Natural killer cell (primary cell): Measurements from ENCODE around the gene FAIM. TPM values are rescaled to one million over a fixed set of nuclear protein-coding genes. Genes with fewer than 3 reads are reported as not detected.
"Not testable (repeated sequence)": the region's sequence is repeated elsewhere in the genome, so short reads cannot be mapped to it uniquely, and the experiment has no call there.

Experiments
- ATAC-seq, 3 donors: fragments of 150-1000 bp in 2 of 3; fragments of 200-7000 bp in 1 of 3; cut with Tn5 transposase; 1 replicate in 1 of 3; 2 replicates in 2 of 3; pipeline ENCODE4 v1.10.0; 2021; ENCODE audit warnings: mild to moderate bottlenecking in 2 of 3, moderate library complexity in 2 of 3
- DNase-seq, 2 donors: peaks; one replicate each; pipeline versions ENCODE4 v3.0.0 to v3.0.0-alpha.2; 2013 to 2021; ENCODE audit warnings: mixed read lengths in 1 of 2
- H3K27ac ChIP-seq: one replicate; pipeline ENCODE4 v1.5.1; 2013; ENCODE audit warnings: mild to moderate bottlenecking, low read length
- H3K27me3 ChIP-seq: one replicate; pipeline ENCODE4 v1.6.1; 2013; ENCODE audit warnings: low read length; ENCODE audit not compliant: control insufficient read depth, insufficient read depth
- H3K36me3 ChIP-seq: one replicate; pipeline ENCODE4 v1.6.1; 2013; ENCODE audit warnings: low read length; ENCODE audit not compliant: control insufficient read depth, insufficient read depth
- H3K4me1 ChIP-seq: one replicate; pipeline ENCODE4 v1.6.1; 2013; ENCODE audit warnings: low read length; ENCODE audit not compliant: control insufficient read depth, insufficient read depth
- H3K4me3 ChIP-seq: one replicate; pipeline ENCODE4 v1.5.1; 2013; ENCODE audit warnings: low read length
- H3K9me3 ChIP-seq: one replicate; pipeline ENCODE4 v1.6.1; 2013; ENCODE audit warnings: low read length; ENCODE audit not compliant: control insufficient read depth, insufficient read depth
- H3K27ac Mint-ChIP-seq, 2 donors: one replicate each; pipeline ENCODE4 v1.8.0; 2022; ENCODE audit warnings: mild to moderate bottlenecking in 2 of 2, mixed read lengths in 2 of 2, moderate library complexity in 1 of 2
- H3K27me3 Mint-ChIP-seq, 2 donors: one replicate each; pipeline ENCODE4 v1.8.0; 2022; ENCODE audit warnings: low read depth in 2 of 2, mixed read lengths in 2 of 2
- H3K36me3 Mint-ChIP-seq: one replicate; pipeline ENCODE4 v1.8.0; 2022; ENCODE audit warnings: mixed read lengths
- H3K4me1 Mint-ChIP-seq, 2 donors: one replicate each; pipeline ENCODE4 v1.8.0; 2022; ENCODE audit warnings: mixed read lengths in 2 of 2
- H3K4me3 Mint-ChIP-seq: one replicate; pipeline ENCODE4 v1.8.0; 2022; ENCODE audit warnings: mild to moderate bottlenecking, moderate library complexity, mixed read lengths
- H3K9me3 Mint-ChIP-seq, 2 donors: one replicate each; pipeline ENCODE4 v1.8.0; 2022; ENCODE audit warnings: mixed read lengths in 2 of 2
- CTCF ChIP-seq: fragments of 200-600 bp; IDR thresholded peaks from one replicate; pipeline ENCODE4 v1.8.0; 2022; ENCODE audit warnings: antibody characterized with exemption
- WGBS: methylation state at CpG from one replicate; pipeline ENCODE4 v1.1.7; 2013; ENCODE audit warnings: missing lambda C conversion rate; ENCODE audit not compliant: insufficient coverage; 5-methylcytosine and 5-hydroxymethylcytosine counted together
- intact Hi-C: fragments of 100-400 bp; cut with micrococcal nuclease; formaldehyde crosslinking; loops from one replicate; pipeline ENCODE4 v1.14.2; 2022
- total RNA-seq, 4 donors: library from RNA; stranded (reverse); fragments of 120-200 nt in 1 of 4; gene quantifications; one replicate each; pipeline versions ENCODE4 v1.2.3 to v1.2.4, GENCODE V29; 2013 to 2022

FAIM gene
- total RNA-seq, 3 donors from 2014 or later (not counting 1 experiment from before 2014, with no cell fraction given) = 4.6 to 7.6 (median 5.6) TPM

- over 99% methylated on average over 5 of the region's 5 CpGs for WGBS
Observed at GRCh38 chr3:138604106-138604595, 4.4 kb upstream of the FAIM start.

DNA sequence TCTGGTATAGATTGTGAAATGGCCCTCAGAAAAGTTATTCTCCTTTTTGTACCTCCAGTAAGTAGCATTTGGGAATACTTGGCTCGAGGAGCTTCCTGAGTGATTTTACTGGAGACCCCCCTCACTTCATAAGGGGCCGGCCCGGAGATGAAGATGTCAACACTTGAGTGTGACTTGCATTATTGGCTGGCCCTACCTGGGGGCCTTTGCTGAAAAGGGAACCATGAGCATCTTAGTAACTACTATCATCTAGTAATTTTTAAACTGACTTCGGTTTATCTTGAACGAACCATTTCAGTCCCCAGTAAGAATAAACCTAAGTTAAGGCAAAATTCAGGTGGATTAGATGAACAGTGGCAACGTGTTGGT, 1.3 kb downstream of the FAIM start:
- DNase-seq (no peak), ATAC-seq (no peak)
- Mint-ChIP-seq H3K36me3 (peaks cover 7% of the 10 kb centered on the region), H3K4me1 (peaks cover 17 to 22% of the 10 kb centered on the region in 2 donors), H3K9me3 (peaks cover 2 to 4% of the 10 kb centered on the region in 2 donors), H3K27ac (peak overlapping the region; percentile 94 to 99), H3K27me3 (peaks cover 0 to 4% of the 10 kb centered on the region in 2 donors), H3K4me3 (peak overlapping the region; percentile 91)
- Histone ChIP-seq H3K9me3 (peaks cover 4% of the 10 kb centered on the region), H3K4me1 (peaks cover 14% of the 10 kb centered on the region), H3K27me3 (no peaks in the 10 kb centered on the region), H3K27ac (peak overlapping the region; percentile 85), H3K4me3 (peak overlapping the region; percentile 69), H3K36me3 (no peaks in the 10 kb centered on the region)
- 63% methylated on average over 6 of the region's 6 CpGs for WGBS
- intact Hi-C loops = loop anchor here (1.0 kb wide), 1 partner anchor 16 kb away; the partner anchor contains the start of gene CEP70
- no peak for TF ChIP-seq CTCF

More at GRCh38 chr3:138604106-138604595, 4.4 kb upstream of the FAIM start:
- H3K27ac Mint-ChIP-seq, DNase-seq, ATAC-seq, intact Hi-C loops, H3K27ac ChIP-seq, H3K9me3 ChIP-seq, H3K36me3 ChIP-seq, H3K4me1 ChIP-seq, H3K9me3 Mint-ChIP-seq, H3K27me3 ChIP-seq, H3K36me3 Mint-ChIP-seq, H3K4me3 ChIP-seq, H3K4me3 Mint-ChIP-seq, H3K27me3 Mint-ChIP-seq: not testable (repeated sequence)
- peaks cover 7 to 12% of the 10 kb centered on the region in 2 donors for H3K4me1 Mint-ChIP-seq

GRCh38 chr3:138615462-138615861, 6.9 kb downstream of the FAIM start:
- no peaks in the 10 kb centered on the region for H3K36me3 Mint-ChIP-seq
- no peaks in the 10 kb centered on the region for H3K27me3 Mint-ChIP-seq
- H3K36me3 ChIP-seq = no peaks in the 10 kb centered on the region
- no peaks in the 10 kb centered on the region for H3K4me1 ChIP-seq
- peaks cover 0 to 5% of the 10 kb centered on the region in 2 donors for H3K4me1 Mint-ChIP-seq
- intact Hi-C loops = no loop called here
- no peak overlapping the region for H3K27ac ChIP-seq
- H3K9me3 ChIP-seq = no peaks in the 10 kb centered on the region
- H3K27ac Mint-ChIP-seq = no peak overlapping the region
- no peak for TF ChIP-seq CTCF
- H3K4me3 ChIP-seq = no peak overlapping the region
- no peaks in the 10 kb centered on the region for H3K27me3 ChIP-seq
- no peaks in the 10 kb centered on the region for H3K9me3 Mint-ChIP-seq
- DNase-seq (no peak), ATAC-seq (no peak)
- WGBS = 93% methylated on average over 1 of the region's 1 CpG
- H3K4me3 Mint-ChIP-seq = no peak overlapping the region

DNA sequence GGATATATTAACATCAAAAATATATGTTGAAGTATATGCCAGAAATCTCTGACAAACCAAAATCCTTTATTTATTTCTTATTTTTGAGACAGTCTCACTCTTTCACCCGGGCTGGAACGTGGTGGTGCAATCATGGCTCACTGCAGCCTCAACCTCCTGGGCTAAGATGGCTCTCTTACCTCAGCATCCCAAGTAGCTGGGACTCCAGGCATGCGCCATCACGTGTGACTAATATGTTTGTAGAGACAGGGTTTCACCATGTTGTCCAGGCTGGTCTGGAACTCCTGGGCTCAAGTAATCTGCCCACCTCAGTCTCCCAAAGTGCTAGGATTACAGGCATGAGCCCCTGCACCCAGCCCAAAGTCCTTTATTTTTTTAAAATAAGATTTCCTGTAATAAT, 11.9 kb downstream of the FAIM start:
- TF ChIP-seq CTCF = no peak
- Histone ChIP-seq H3K9me3 (no peaks in the 10 kb centered on the region), H3K4me3 (no peak overlapping the region), H3K4me1 (no peaks in the 10 kb centered on the region), H3K36me3 (no peaks in the 10 kb centered on the region), H3K27ac (no peak overlapping the region), H3K27me3 (no peaks in the 10 kb centered on the region)
- Mint-ChIP-seq H3K27ac (no peak overlapping the region), H3K4me1 (peaks cover 0 to 5% of the 10 kb centered on the region in 2 donors), H3K9me3 (no peaks in the 10 kb centered on the region), H3K4me3 (no peak overlapping the region), H3K27me3 (no peaks in the 10 kb centered on the region), H3K36me3 (peaks cover 6% of the 10 kb centered on the region)
- DNase-seq (no peak), ATAC-seq (no peak)
- intact Hi-C loops = no loop called here
- WGBS = 97% methylated on average over 2 of the region's 4 CpGs
